ENCODE data around the gene TSC22D2.

Gene TSC22D2

DNA sequence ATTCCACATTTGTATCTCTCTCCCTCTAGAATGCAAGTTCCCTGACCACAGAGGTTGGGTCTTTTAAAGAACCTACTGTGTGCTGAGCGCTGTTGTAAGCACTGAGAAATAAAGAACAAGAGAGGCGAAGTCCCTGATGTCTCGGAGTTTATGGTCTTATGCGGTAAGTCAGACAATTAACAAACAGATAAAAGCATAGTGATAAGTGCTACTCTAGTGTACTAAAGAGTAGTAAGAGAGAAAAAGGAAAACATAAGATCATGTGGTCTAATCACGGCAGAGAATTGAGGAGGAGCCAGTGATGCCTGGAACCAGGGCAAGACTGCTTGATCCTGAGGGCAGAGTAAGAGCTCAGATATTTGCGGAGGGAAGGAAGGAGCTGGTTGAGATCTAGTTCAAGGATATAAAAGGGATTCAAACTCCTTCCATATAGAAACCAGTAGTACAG is 29.8 kb upstream of the TSC22D2 start:
- no peaks in the 10 kb centered on the region for H3K27me3 Mint-ChIP-seq (ENCODE audit: low read depth, poor library complexity)
- TF ChIP-seq, protein P1, sequence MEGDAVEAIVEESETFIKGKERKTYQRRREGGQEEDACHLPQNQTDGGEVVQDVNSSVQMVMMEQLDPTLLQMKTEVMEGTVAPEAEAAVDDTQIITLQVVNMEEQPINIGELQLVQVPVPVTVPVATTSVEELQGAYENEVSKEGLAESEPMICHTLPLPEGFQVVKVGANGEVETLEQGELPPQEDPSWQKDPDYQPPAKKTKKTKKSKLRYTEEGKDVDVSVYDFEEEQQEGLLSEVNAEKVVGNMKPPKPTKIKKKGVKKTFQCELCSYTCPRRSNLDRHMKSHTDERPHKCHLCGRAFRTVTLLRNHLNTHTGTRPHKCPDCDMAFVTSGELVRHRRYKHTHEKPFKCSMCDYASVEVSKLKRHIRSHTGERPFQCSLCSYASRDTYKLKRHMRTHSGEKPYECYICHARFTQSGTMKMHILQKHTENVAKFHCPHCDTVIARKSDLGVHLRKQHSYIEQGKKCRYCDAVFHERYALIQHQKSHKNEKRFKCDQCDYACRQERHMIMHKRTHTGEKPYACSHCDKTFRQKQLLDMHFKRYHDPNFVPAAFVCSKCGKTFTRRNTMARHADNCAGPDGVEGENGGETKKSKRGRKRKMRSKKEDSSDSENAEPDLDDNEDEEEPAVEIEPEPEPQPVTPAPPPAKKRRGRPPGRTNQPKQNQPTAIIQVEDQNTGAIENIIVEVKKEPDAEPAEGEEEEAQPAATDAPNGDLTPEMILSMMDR (IDR thresholded peaks at IDR 0.05): no peak
- peak overlapping the region; percentile 88 for H3K27ac Mint-ChIP-seq
- no peaks in the 10 kb centered on the region for H3K36me3 Mint-ChIP-seq (ENCODE audit: low read depth)
- peaks cover 15% of the 10 kb centered on the region for H3K9me3 Mint-ChIP-seq
- no peak overlapping the region for H3K4me3 Mint-ChIP-seq
- H3K4me1 Mint-ChIP-seq: peaks cover 30% of the 10 kb centered on the region
- no peak for DNase-seq

DNA sequence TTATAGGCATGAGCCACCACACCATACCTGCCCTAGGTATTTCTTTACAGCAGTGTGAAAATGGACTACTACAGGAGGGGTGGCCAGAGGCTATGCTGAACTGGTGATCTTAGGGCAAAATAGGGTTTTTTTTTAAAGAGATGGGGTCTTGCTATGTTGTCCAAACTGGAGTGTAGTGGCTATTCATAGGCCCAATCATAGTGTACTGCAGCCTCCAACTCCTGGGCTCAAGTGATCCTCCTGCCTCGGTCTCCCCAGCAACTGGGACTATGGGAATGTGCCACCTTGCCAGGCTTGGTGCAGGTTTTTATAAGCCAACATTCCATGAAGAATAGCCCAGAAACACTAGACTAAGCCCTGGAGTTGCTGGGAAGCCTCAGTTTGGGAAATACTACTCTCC is 28.6 kb upstream of the TSC22D2 start:
- H3K4me3 Mint-ChIP-seq: no peak overlapping the region
- DNase-seq: no peak
- no peak overlapping the region for H3K27ac Mint-ChIP-seq

DNA sequence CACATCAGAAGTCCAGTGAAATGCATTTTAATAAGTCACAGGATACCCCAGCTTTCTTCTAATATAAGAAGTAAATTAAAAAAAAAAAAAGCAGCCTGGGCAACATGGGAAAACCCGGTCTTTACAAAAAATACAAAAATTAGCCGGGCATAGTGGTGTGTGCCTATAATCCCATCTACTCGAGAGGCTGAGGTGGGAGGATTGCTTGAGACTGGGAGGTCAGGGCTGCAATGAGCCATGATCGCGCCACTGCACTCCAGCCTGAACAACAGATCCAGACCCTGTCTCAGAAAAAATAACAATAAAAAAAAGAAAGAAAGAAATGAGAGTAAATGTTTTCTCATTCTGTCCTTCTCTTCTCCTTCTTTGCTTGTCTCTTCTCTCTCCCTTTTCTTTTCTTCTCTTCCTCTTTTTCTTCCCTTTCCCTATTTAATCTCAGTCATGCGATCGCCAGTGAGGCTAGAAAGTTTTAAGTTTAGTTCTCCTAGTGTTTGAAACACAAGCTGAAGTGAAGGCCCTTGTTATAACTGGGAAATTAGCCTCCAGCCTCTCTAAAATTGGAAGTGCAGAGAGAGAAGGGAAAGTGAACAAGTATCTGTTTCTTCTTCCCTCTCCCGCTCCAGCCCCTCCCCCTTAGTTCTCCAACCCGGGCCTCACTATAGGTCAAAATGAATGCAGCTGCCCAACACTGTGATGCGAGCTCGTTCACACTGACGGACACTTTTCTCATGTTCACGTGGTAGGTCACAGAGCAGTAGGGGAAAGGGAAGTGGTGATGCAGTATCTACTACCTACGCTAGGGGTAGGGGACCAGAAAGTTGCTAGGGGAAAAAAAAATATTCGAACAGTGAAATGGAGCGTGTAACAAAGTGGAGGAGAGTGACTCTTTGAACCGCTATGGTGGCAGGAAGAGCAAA is 23.5 kb upstream of the TSC22D2 start:
- Mint-ChIP-seq H3K4me1 (peaks cover 21% of the 10 kb centered on the region), H3K27ac (peak overlapping the region; percentile 88), H3K27me3 (ENCODE audit: low read depth, poor library complexity) (no peaks in the 10 kb centered on the region), H3K9me3 (no peaks in the 10 kb centered on the region), H3K36me3 (ENCODE audit: low read depth) (no peaks in the 10 kb centered on the region), H3K4me3 (peak overlapping the region; percentile 39)
- TF ChIP-seq, protein P1 (IDR thresholded peaks at IDR 0.05): peak; percentile 43
- DNase-seq: peak; percentile 61

More for the DNA sequence above, 28.6 kb upstream of the TSC22D2 start:
- TF ChIP-seq, protein P1 (IDR thresholded peaks at IDR 0.05): no peak
- Mint-ChIP-seq H3K36me3 (ENCODE audit: low read depth) (no peaks in the 10 kb centered on the region), H3K4me1 (peaks cover 34% of the 10 kb centered on the region), H3K9me3 (peaks cover 7% of the 10 kb centered on the region), H3K27me3 (ENCODE audit: low read depth, poor library complexity) (no peaks in the 10 kb centered on the region)

DNA sequence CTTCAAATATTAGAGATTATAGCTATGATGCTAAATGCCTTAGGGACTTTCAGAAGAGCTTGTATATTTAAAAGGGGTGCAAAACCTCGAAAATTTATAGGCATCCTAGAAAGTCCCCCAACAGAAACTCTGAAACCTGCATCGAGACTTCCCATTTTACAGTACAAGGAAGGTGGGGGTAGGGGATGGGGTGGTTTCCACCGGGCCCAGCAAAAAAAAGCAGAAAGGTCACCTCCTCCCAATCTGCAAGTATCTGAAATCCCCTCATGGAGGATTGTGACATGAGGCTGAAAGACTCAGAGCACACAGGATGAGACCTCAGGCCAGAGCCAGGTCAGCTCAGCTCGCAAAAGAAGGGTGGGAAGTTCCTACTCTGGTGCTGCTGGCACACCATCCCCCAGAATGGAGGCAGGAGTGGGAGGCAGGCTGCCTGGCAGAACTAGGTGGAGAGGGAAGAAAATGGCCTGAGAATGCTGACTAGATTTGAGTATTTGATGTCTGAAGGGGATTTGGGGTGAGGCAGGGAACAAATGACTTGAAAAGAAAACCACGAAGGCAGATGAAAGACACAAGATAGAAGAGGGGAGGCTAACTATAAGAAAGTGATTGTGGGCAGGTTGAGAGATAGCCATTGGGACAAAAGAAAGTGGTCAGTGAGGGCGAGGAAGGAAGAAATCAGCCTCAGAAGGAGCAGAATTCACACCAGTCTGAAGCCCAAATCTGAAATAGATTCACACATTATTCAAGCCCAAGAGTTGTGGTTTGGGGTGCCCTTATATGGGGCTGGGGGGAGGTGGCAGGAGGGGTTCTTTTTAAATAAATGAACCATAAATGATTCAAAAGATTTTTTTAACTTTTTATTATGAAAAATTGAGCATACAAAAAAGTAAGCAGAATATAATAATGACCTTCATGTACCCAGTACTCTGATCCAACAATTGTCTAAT is 22.5 kb upstream of the TSC22D2 start:
- H3K27me3 Mint-ChIP-seq (ENCODE audit: low read depth, poor library complexity): no peaks in the 10 kb centered on the region
- no peaks in the 10 kb centered on the region for H3K9me3 Mint-ChIP-seq
- H3K36me3 Mint-ChIP-seq (ENCODE audit: low read depth): no peaks in the 10 kb centered on the region
- H3K4me1 Mint-ChIP-seq: peaks cover 21% of the 10 kb centered on the region
- H3K4me3 Mint-ChIP-seq: no peak overlapping the region
- no peak for DNase-seq
- TF ChIP-seq, protein P1 (IDR thresholded peaks at IDR 0.05): no peak
- H3K27ac Mint-ChIP-seq: peak overlapping the region; percentile 93

DNA sequence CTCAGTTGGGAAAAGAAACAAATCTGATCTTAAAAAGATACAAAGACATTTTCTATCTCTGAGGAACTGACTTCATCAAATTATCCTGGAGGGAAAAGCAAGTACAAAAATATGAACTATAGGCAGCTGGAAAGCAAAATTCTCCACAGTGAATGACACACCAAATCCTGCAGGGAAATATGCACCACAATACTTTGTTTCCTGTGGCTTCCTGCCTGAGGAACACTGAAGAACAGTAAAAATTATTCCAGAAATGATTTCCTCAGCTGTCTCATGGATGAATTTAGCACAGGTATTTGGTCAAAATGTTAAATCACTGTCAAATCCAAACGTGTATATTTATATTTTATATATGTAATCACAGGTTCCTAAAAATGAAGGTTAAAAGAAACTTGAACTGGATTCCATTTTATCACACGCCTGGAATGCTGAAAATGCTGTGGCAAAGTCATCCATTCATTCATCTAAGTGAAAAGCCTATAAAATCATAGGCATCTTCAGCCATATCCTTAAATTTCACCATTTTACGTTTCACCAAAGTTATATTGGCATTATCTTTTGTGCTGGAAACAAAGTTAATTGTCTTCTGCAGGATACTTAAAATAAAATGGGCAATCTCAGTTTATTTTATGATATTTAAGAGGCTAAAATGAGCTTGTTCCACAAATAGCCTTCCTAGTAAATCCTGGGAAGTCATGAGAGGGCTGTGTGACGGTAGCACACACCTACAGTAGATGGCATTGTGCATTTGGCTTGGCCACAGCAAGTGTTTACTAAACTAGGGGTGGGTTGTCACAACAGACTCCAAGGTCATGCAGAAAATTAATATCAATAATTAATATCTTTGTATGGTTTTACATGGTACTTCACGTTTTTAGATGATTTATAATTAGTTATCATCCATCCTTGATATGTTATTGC is 19.3 kb upstream of the TSC22D2 start:
- no peak overlapping the region for H3K27ac Mint-ChIP-seq
- H3K9me3 Mint-ChIP-seq: peaks cover 4% of the 10 kb centered on the region
- H3K36me3 Mint-ChIP-seq (ENCODE audit: low read depth): peaks cover 16% of the 10 kb centered on the region
- no peak overlapping the region for H3K4me3 Mint-ChIP-seq
- peaks cover 17% of the 10 kb centered on the region for H3K4me1 Mint-ChIP-seq
- no peak for DNase-seq
- no peaks in the 10 kb centered on the region for H3K27me3 Mint-ChIP-seq (ENCODE audit: low read depth, poor library complexity)
- TF ChIP-seq, protein P1 (IDR thresholded peaks at IDR 0.05): no peak
